ENCODE results near the gene EGFR.

- TF ChIP-seq TAF1 (IDR thresholded peaks at IDR 0.05; ENCODE audit: borderline replicate concordance, insufficient read depth, low read length) (no peak), POLR2AphosphoS5 (IDR thresholded peaks at IDR 0.05; ENCODE audit: low read depth, low read length) (no peak)
- TF ChIP-seq, protein P1, sequence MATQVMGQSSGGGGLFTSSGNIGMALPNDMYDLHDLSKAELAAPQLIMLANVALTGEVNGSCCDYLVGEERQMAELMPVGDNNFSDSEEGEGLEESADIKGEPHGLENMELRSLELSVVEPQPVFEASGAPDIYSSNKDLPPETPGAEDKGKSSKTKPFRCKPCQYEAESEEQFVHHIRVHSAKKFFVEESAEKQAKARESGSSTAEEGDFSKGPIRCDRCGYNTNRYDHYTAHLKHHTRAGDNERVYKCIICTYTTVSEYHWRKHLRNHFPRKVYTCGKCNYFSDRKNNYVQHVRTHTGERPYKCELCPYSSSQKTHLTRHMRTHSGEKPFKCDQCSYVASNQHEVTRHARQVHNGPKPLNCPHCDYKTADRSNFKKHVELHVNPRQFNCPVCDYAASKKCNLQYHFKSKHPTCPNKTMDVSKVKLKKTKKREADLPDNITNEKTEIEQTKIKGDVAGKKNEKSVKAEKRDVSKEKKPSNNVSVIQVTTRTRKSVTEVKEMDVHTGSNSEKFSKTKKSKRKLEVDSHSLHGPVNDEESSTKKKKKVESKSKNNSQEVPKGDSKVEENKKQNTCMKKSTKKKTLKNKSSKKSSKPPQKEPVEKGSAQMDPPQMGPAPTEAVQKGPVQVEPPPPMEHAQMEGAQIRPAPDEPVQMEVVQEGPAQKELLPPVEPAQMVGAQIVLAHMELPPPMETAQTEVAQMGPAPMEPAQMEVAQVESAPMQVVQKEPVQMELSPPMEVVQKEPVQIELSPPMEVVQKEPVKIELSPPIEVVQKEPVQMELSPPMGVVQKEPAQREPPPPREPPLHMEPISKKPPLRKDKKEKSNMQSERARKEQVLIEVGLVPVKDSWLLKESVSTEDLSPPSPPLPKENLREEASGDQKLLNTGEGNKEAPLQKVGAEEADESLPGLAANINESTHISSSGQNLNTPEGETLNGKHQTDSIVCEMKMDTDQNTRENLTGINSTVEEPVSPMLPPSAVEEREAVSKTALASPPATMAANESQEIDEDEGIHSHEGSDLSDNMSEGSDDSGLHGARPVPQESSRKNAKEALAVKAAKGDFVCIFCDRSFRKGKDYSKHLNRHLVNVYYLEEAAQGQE (IDR thresholded peaks at IDR 0.05; ENCODE audit: insufficient read depth in 1 of 2, low read depth in 2 of 2, low read length in 2 of 2): no peak
These were observed 106.4 kb downstream of the EGFR start for GRCh38 chr7:55124989-55125875.

Data from PFSK-1 (cell line).